ENCODE data around the gene CROT.
"Not testable (repeated sequence)": the region's sequence is repeated elsewhere in the genome, so short reads cannot be mapped to it uniquely, and the experiment has no call there.

The CROT gene

GRCh38 chr7:87345166-87345927 is at the start of gene CROT:
CROT (plus strand) TSS chr7:87345664; CDS start chr7:87349069, 3,405 bp downstream.
- peaks cover 0 to 8% (median 1%) of the 10 kb centered on the region in 11 experiments; a peak in 7 of 22 replicates for H3K9me3 ChIP-seq (replicated peaks in 1 of 11)
- peak within 1 kb of the TSS; percentile 21 to 74 (median 65); a peak in 21 of 22 replicates for H3K27ac ChIP-seq
- no peaks in the 10 kb centered on the region for H4K20me1 ChIP-seq
- H3K4me3 ChIP-seq = peak within 1 kb of the TSS; percentile 61 to 79 (median 70)
- H3K4me2 ChIP-seq = peak within 1 kb of the TSS; percentile 77 to 94 (median 85)
- peaks cover 0 to 6% (median 0%) of the 10 kb centered on the region in 11 experiments; a peak in 1 of 22 replicates for H3K27me3 ChIP-seq
- peaks cover 16 to 42% (median 26%) of the 10 kb centered on the region in 11 experiments for H3K36me3 ChIP-seq
- H3K4me1 ChIP-seq = peaks cover 5 to 24% (median 17%) of the 10 kb centered on the region in 10 experiments; a peak in 18 of 20 replicates
- peak within 1 kb of the TSS; percentile 63 to 80 (median 76) for H3K9ac ChIP-seq
- TF ChIP-seq Cebpa-rat (IDR thresholded peaks at IDR 0.05) = no peak

GRCh38 chr7:87300756-87301155 is 44.7 kb upstream of the CROT start:
- Histone ChIP-seq H3K4me2 (no peak overlapping the region), H3K9ac (no peak overlapping the region), H3K36me3 (no peaks in the 10 kb centered on the region), H4K20me1 (no peaks in the 10 kb centered on the region), H3K27me3 (no peaks in the 10 kb centered on the region), H3K9me3 (replicated peaks in 1 of 11) (peaks cover 18 to 48% (median 29%) of the 10 kb centered on the region in 11 experiments; a peak in 21 of 22 replicates), H3K27ac (no peak overlapping the region), H3K4me1 (no peaks in the 10 kb centered on the region), H3K4me3 (no peak overlapping the region)
- TF ChIP-seq Cebpa-rat (IDR thresholded peaks at IDR 0.05) = no peak

- no peak overlapping the region for H3K4me3 ChIP-seq
- no peaks in the 10 kb centered on the region for H3K36me3 ChIP-seq
- H3K9me3 ChIP-seq (replicated peaks in 1 of 11) = peaks cover 0 to 5% (median 0%) of the 10 kb centered on the region in 11 experiments; a peak in 1 of 22 replicates
- TF ChIP-seq Cebpa-rat (IDR thresholded peaks at IDR 0.05) = no peak
- no peak overlapping the region for H3K9ac ChIP-seq
- no peaks in the 10 kb centered on the region for H3K27me3 ChIP-seq
- H3K4me2 ChIP-seq = no peak overlapping the region
- no peaks in the 10 kb centered on the region for H3K4me1 ChIP-seq
- H3K27ac ChIP-seq = no peak overlapping the region
- H4K20me1 ChIP-seq = no peaks in the 10 kb centered on the region
Observed at GRCh38 chr7:87310790-87311419, 34.6 kb upstream of the CROT start.

GRCh38 chr7:87312215-87312865 is 33.1 kb upstream of the CROT start:
- H3K9me3 ChIP-seq (replicated peaks in 1 of 11) = no peaks in the 10 kb centered on the region
- no peaks in the 10 kb centered on the region for H4K20me1 ChIP-seq

GRCh38 chr7:87316097-87316700 is 29.3 kb upstream of the CROT start:
- TF ChIP-seq Cebpa-rat (IDR thresholded peaks at IDR 0.05) = no peak
- Histone ChIP-seq H3K27me3 (no peaks in the 10 kb centered on the region), H3K4me3 (no peak overlapping the region), H3K9me3 (replicated peaks in 1 of 11) (peaks cover 0 to 8% (median 0%) of the 10 kb centered on the region in 11 experiments; a peak in 3 of 22 replicates), H3K36me3 (no peaks in the 10 kb centered on the region), H3K27ac (no peak overlapping the region), H3K9ac (no peak overlapping the region), H3K4me1 (no peaks in the 10 kb centered on the region), H4K20me1 (no peaks in the 10 kb centered on the region), H3K4me2 (no peak overlapping the region)

More at GRCh38 chr7:87312215-87312865, 33.1 kb upstream of the CROT start:
- Histone ChIP-seq H3K4me1 (no peaks in the 10 kb centered on the region), H3K27ac (no peak overlapping the region), H3K4me2 (no peak overlapping the region), H3K4me3 (no peak overlapping the region), H3K27me3 (no peaks in the 10 kb centered on the region), H3K36me3 (no peaks in the 10 kb centered on the region), H3K9ac (no peak overlapping the region)
- no peak for TF ChIP-seq Cebpa-rat (IDR thresholded peaks at IDR 0.05)

GRCh38 chr7:87316846-87317552 is 28.5 kb upstream of the CROT start:
- H4K20me1 ChIP-seq = no peaks in the 10 kb centered on the region
- H3K9ac ChIP-seq = no peak overlapping the region
- H3K4me2 ChIP-seq = no peak overlapping the region
- H3K4me1 ChIP-seq = no peaks in the 10 kb centered on the region
- H3K36me3 ChIP-seq = no peaks in the 10 kb centered on the region
- no peak overlapping the region for H3K27ac ChIP-seq
- H3K4me3 ChIP-seq = no peak overlapping the region
- H3K9me3 ChIP-seq (replicated peaks in 1 of 11) = peaks cover under 1 to 13% (median 6%) of the 10 kb centered on the region in 11 experiments; a peak in 17 of 22 replicates
- H3K27me3 ChIP-seq = no peaks in the 10 kb centered on the region
- TF ChIP-seq Cebpa-rat (IDR thresholded peaks at IDR 0.05) = no peak

- Histone ChIP-seq H3K27me3 (no peaks in the 10 kb centered on the region), H3K9me3 (replicated peaks in 1 of 11) (peaks cover 8 to 21% (median 14%) of the 10 kb centered on the region in 11 experiments), H3K4me2 (no peak overlapping the region), H3K4me1 (no peaks in the 10 kb centered on the region), H3K36me3 (no peaks in the 10 kb centered on the region; a peak in 1 of 22 replicates), H3K4me3 (no peak overlapping the region), H3K9ac (no peak overlapping the region), H3K27ac (no peak overlapping the region), H4K20me1 (no peaks in the 10 kb centered on the region)
- TF ChIP-seq Cebpa-rat (IDR thresholded peaks at IDR 0.05) = no peak
Observed at GRCh38 chr7:87317691-87318245, 27.7 kb upstream of the CROT start.

- no peaks in the 10 kb centered on the region for H3K27me3 ChIP-seq
- no peaks in the 10 kb centered on the region for H3K4me1 ChIP-seq
- no peak for TF ChIP-seq Cebpa-rat (IDR thresholded peaks at IDR 0.05)
- H3K9me3 ChIP-seq (replicated peaks in 1 of 11) = peaks cover 18 to 31% (median 23%) of the 10 kb centered on the region in 11 experiments
- no peak overlapping the region for H3K4me2 ChIP-seq
- no peak overlapping the region for H3K27ac ChIP-seq
- no peak overlapping the region for H3K9ac ChIP-seq
- no peak overlapping the region for H3K4me3 ChIP-seq
- no peaks in the 10 kb centered on the region for H4K20me1 ChIP-seq
- H3K36me3 ChIP-seq = peaks cover 0 to 8% (median 0%) of the 10 kb centered on the region in 11 experiments; a peak in 5 of 22 replicates
Observed at GRCh38 chr7:87318741-87319140, 26.7 kb upstream of the CROT start.

GRCh38 chr7:87319154-87319581 is 26.3 kb upstream of the CROT start:
- not testable (repeated sequence) for H3K9ac ChIP-seq, H3K36me3 ChIP-seq, H3K4me2 ChIP-seq, H4K20me1 ChIP-seq, H3K4me1 ChIP-seq, H3K4me3 ChIP-seq, H3K27ac ChIP-seq, H3K27me3 ChIP-seq
- peaks cover 22 to 34% (median 25%) of the 10 kb centered on the region in 11 experiments for H3K9me3 ChIP-seq (replicated peaks in 1 of 11)

All from BLaER1 treated with 17β-estradiol and CSF1 and Interleukin-3, amounts not matched to agents 10 nM and 100 nM (cell line).